ENCODE data around the gene STRADA.

STRADA gene

DNA sequence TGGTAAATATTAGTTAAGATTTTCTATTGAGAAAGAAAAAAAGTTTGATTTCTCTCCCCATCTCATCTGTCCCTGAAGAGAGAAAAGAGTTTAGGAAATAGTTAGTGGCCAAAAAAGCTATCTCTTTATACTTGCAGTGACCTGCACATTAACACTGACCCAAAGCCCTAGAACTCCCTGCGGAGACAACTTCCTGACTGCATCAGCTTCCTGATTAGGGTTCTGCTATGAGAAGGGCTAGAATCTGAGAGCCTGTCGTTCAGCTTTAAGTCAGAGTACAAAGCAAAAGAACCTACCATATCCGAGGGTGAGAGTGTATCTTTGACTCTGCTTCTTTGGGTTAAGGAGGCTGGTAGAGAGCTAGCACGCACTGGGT lies 66.4 kb downstream of the STRADA start:
- TF ChIP-seq GATA3 (IDR thresholded peaks at IDR 0.05; ENCODE audit: low read depth, low read length), result no peak
- no peak for TF ChIP-seq GATA2 (IDR thresholded peaks at IDR 0.05; ENCODE audit: low read depth, low read length)

DNA sequence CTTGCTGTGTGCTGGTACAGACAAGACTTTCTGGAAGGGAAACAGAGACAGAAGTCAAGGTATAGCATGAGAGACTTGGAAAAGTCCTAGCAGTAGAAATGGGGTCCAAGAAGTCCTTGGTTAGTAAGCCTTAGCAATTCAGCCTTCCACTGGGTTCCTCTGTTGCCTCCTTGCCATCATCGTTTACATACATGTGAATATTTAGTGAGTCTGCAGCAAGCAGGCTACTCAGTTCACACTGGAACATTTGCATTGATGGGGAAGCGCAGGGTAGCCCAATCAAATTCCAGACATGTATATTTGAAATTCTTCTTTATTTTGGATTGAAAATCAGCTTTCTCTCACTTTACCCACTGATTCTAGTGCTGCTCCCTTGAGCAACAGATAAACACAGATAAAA lies 68.7 kb downstream of the STRADA start:
- TF ChIP-seq GATA2 (IDR thresholded peaks at IDR 0.05; ENCODE audit: low read depth, low read length) (no peak), GATA3 (IDR thresholded peaks at IDR 0.05; ENCODE audit: low read depth, low read length) (no peak)

DNA sequence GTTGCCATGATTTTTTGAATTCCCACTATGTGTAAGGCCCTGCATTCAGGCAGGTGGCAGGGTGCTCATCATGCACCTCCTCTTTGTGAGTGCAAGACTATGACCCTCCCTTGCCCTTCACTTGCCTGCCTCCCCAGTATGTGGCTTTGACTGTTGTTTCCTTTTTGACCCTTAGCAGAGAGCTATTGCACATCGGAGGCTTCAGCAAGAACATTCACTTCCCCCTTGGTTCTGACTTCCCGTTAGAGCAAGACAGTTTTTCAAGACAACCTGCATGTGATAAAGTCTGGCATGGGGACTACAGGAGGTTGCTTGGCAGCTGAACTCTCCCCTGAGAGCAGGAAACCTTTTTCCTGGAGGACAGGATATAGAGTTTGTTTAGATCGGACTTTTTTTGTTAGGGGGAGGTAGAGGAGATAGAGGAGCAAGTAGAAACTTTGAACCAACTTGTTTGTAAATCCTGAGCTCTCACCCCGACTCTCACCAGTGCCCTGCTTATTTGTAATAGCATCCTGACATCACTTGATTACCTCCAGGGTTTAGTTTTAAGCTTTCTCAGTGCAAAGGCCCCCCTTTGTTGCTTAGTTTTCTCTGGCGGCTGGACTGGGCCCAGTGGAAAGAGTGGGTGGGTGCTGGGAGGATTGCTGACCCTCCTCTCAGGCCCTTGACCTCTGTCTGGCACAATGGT lies 75.9 kb downstream of the STRADA start:
- no peak for TF ChIP-seq GATA3 (IDR thresholded peaks at IDR 0.05; ENCODE audit: low read depth, low read length)
- no peak for TF ChIP-seq GATA2 (IDR thresholded peaks at IDR 0.05; ENCODE audit: low read depth, low read length)

DNA sequence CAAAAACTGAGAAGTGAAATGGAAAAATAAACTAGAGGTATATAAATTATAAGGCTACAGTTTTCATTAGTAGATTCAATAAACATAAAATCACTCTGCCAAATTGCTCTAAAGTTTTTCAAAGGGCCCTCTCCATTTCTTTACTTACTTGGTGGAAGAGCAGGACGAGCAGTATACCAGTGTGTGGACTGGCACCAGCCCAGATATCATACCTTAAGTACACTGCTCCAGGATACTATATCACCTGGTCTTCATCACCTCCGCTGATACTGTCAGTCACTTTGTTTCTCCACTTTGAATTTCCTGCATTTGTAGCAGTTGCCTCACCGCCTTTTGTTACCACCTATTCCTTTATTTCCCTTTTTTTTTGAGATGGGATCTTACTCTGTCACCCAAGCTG lies 81.7 kb downstream of the STRADA start:
- TF ChIP-seq GATA3 (IDR thresholded peaks at IDR 0.05; ENCODE audit: low read depth, low read length) (no peak), GATA2 (IDR thresholded peaks at IDR 0.05; ENCODE audit: low read depth, low read length) (no peak)

DNA sequence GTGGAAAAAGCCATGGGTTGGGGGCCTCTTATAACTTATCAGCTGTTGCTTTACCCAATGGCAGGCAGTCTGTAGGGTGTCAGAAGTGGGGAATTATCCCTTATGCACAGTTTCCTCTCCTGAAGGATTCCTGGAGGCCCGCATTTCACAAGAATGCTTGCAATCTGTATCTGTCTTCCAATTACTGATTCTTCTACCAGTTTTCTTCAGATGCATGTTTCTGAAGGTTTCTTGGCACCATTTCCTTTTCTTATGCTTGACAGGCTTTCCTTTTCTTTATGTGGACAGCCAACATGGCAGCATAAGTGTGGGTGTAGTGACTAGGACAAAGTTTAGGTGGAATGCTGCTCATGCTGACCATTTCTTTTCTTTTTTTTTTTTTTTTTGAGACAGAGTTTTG lies 83.2 kb downstream of the STRADA start:
- TF ChIP-seq GATA3 (IDR thresholded peaks at IDR 0.05; ENCODE audit: low read depth, low read length) (no peak), GATA2 (IDR thresholded peaks at IDR 0.05; ENCODE audit: low read depth, low read length) (no peak)

DNA sequence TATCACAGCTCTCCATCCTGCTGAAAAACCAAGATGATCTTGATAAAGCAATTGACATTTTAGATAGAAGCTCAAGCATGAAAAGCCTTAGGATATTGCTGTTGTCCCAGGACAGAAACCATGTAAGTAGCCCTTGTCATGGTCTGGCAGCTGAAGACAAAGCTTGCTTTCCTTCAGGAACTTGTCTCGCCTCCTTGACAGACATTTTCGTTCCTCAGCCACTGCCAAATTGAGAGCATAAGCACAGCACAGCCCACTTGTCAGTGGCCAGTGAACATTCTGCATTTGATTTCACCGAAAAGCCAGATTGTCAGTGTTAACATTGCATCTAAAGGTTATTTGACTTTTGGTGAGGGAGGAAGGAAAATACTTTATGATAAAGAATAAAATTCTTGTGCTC lies 83.8 kb downstream of the STRADA start:
- TF ChIP-seq GATA3 (IDR thresholded peaks at IDR 0.05; ENCODE audit: low read depth, low read length) (no peak), GATA2 (IDR thresholded peaks at IDR 0.05; ENCODE audit: low read depth, low read length) (no peak)

DNA sequence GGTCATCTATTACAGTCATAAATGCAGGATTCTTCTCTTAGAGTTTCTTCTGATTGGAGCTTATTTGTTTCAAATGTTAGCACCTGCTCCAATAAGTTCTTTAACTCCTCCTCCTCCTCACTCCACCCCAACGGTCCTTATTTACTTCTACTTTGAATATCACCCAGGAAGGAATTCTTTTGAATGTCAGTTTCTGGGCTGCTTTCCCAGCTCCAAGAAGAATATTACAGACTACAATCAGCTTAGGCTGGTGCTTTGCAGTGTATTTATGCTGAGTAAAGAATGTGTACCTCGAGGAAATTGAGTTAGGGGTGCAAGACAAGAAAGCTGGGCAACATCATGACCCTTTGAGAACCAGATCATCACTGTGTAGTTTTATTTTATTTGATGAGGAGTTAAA lies 88.5 kb downstream of the STRADA start:
- no peak for TF ChIP-seq GATA2 (IDR thresholded peaks at IDR 0.05; ENCODE audit: low read depth, low read length)
- TF ChIP-seq GATA3 (IDR thresholded peaks at IDR 0.05; ENCODE audit: low read depth, low read length), result no peak

Measured in SH-SY5Y (cell line).